Mononuclear cell (primary cell): ENCODE data around the gene PARS2. TPM values are rescaled to one million over a fixed set of nuclear protein-coding genes. Genes with fewer than 3 reads are reported as not detected.

Experiments
- H3K27me3 ChIP-seq: 2 replicates; pipeline ENCODE4 v1.6.0; 2011; ENCODE audit warnings: low read length, control low read depth; ENCODE audit not compliant: insufficient read depth
- H3K4me1 ChIP-seq: 2 replicates; pipeline ENCODE4 v1.5.1; 2011; ENCODE audit warnings: mild to moderate bottlenecking, low read length, control low read depth; ENCODE audit not compliant: insufficient read depth
- H3K4me3 ChIP-seq: 2 replicates; pipeline ENCODE4 v1.5.1; 2011; ENCODE audit warnings: mild to moderate bottlenecking, low read length, moderate library complexity
- H3K9me3 ChIP-seq: 2 replicates; pipeline ENCODE4 v1.5.1; 2011; ENCODE audit warnings: low read depth, mild to moderate bottlenecking, control low read depth, low read length
- total RNA-seq: library from RNA; depleted of rRNA; stranded (reverse); fragments of >200 nt; gene quantifications from one replicate; pipeline ENCODE4 v1.2.3, GENCODE V29; 2012

The PARS2 gene
- total RNA-seq, 1 donor, result 0.10 TPM

GRCh38 chr1:54741531-54741930 is 22.8 kb downstream of the PARS2 start:
- Histone ChIP-seq H3K9me3 (no peaks in the 10 kb centered on the region), H3K4me1 (no peaks in the 10 kb centered on the region), H3K4me3 (no peak overlapping the region), H3K27me3 (no peaks in the 10 kb centered on the region)

GRCh38 chr1:54738244-54738643 is 26.1 kb downstream of the PARS2 start:
- Histone ChIP-seq H3K4me1 (no peaks in the 10 kb centered on the region), H3K4me3 (no peak overlapping the region), H3K9me3 (no peaks in the 10 kb centered on the region), H3K27me3 (no peaks in the 10 kb centered on the region)

- Histone ChIP-seq H3K4me3 (no peak overlapping the region), H3K4me1 (no peaks in the 10 kb centered on the region), H3K27me3 (no peaks in the 10 kb centered on the region), H3K9me3 (no peaks in the 10 kb centered on the region)
Measured at GRCh38 chr1:54736685-54737084, 27.6 kb downstream of the PARS2 start.

DNA sequence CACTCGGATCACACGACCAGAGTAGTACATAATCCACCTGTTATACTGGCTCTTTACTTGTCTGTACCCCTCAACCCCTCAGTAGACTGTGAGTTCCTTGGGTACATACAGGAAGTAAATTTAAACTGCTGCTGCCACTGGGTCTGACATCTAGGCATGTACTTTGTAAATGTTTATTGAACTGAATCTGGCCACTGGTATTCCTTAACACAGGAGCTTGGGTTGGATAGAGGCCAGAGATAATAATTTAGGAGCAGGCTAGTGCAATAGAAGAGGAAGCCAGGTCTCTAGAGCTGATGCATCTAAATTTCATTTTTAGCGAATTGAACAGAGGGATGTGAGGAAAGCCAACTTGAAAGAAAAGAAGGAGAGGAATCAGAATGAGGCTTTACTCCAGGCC is 36.3 kb downstream of the PARS2 start:
- no peaks in the 10 kb centered on the region for H3K27me3 ChIP-seq
- H3K4me3 ChIP-seq, result no peak overlapping the region
- no peaks in the 10 kb centered on the region for H3K4me1 ChIP-seq
- peaks cover 8% of the 10 kb centered on the region for H3K9me3 ChIP-seq

DNA sequence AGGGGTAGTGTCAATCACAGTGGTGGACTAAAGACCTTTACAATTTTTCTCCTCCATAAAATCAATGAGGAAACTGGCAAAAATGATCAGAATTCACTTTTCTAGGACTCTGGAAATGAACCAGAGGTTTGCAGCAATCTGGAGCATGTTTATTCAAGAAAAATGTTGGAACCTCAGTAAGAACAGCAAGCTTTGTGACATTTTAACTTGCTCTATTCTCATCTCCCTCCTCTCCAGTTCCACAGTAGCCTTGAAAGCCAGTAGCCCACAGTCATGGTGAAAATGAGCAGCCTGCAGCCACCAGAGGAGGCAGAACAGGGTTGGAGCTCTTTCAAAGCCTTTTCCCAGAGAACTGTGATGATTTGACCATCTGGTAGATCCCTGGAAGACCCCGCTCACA is 39.6 kb downstream of the PARS2 start:
- H3K4me3 ChIP-seq, result no peak overlapping the region
- peaks cover 8% of the 10 kb centered on the region for H3K9me3 ChIP-seq
- H3K4me1 ChIP-seq, result no peaks in the 10 kb centered on the region
- H3K27me3 ChIP-seq, result no peaks in the 10 kb centered on the region

DNA sequence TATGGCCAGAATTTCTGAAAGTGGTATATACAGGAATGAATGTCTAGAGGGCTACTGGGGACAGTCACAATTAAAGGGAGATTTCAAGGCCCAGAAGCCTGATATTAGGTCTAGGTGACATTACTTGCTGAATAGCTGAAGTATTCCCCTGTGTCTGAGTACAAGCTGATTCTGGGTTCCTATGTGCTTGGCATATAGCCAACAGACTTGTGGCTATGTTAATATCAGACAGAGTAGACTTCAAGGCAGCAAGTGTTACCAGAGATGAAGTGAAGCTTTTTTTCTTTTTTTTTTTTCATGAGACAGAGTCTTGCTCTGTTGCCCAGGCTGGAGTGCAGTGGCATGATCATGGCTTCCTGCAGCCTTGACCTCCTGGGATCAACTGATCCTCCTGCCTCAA is 40.3 kb downstream of the PARS2 start:
- no peaks in the 10 kb centered on the region for H3K4me1 ChIP-seq
- peaks cover 8% of the 10 kb centered on the region for H3K9me3 ChIP-seq
- no peak overlapping the region for H3K4me3 ChIP-seq
- H3K27me3 ChIP-seq, result no peaks in the 10 kb centered on the region

GRCh38 chr1:54721719-54722118 is 42.6 kb downstream of the PARS2 start:
- Histone ChIP-seq H3K4me3 (no peak overlapping the region), H3K9me3 (peaks cover 8% of the 10 kb centered on the region), H3K27me3 (no peaks in the 10 kb centered on the region), H3K4me1 (peaks cover 3% of the 10 kb centered on the region)

- no peaks in the 10 kb centered on the region for H3K9me3 ChIP-seq
- peaks cover 16% of the 10 kb centered on the region for H3K4me1 ChIP-seq
- H3K4me3 ChIP-seq, result peak overlapping the region; percentile 96
- no peaks in the 10 kb centered on the region for H3K27me3 ChIP-seq
Measured at GRCh38 chr1:54716299-54717047, 47.9 kb downstream of the PARS2 start.

DNA sequence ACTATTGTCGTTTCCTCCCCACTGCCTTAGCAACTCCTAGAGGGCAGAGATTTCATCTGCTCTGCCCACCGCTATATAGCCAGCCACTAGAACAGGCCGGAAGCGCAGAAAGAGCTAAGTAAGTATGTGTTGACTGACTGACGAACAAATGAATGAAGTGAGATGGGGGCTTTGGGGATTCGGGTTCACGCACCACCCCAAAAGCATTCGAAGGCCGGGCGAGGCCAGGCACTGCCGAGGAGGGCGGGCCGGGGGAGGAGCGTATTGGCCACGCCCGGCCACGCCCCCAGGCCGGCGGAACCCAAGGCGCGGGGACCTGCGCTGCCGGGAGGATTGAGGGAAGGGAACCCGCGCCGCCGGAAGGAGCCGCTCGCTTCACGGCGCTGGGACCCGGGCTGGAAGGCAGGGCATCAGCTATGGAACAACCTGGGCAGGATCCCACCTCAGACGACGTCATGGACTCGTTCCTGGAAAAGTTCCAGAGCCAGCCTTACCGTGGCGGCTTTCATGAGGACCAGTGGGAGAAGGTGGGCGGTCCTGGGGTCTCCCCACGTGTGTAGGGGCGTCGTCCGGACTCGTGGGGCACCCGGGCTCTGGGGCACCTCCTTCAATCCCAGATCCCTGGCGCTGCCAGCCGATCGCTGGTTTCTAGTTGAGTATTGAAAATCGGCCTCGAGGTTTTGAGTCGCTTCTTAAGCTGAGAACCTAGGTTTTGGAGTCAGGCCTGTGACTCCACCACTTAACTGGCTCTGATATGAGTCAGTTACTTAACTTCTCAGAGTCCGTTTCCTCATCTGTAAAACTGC is 48.6 kb downstream of the PARS2 start, which contains the start of gene TTC4:
Gene TTC4, plus strand, starts transcription at position 369 of the 806 bp plus-strand sequence. Its CDS starts 48 bp downstream, at position 417.
- peaks cover 16% of the 10 kb centered on the region for H3K4me1 ChIP-seq
- H3K9me3 ChIP-seq, result no peaks in the 10 kb centered on the region
- no peaks in the 10 kb centered on the region for H3K27me3 ChIP-seq
- H3K4me3 ChIP-seq, result peak within 1 kb of the TSS; percentile 96

DNA sequence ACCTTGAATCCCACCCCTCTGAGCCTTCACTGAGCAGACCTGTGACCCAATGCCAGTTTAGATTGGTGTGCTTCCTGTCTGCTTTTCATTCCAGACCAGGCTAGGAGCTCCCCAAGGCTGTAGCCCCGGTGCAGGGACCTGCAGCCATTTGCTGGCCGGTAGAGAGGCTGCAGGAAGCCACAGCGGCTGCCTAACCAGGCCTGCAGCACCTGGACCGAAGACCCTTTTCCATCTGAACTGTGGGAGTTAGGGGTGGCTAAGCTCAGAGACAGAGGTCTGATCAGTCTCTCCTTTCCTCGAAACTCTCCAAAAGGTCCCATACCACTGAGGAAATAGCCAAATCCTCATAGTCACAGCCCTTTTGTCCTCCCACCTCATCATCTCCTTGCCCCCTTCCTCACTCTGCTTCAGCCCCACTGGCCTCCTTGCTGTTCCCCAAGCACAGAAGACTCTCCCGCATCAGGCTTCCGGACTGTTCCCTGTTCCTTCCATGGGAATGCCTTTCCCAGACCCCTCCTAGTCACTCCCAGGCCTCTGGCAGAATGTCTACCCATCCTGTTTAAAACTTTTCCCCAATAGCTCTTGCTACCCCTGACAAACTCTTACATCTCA is 49.3 kb downstream of the PARS2 start:
- peak overlapping the region; percentile 96 for H3K4me3 ChIP-seq
- H3K27me3 ChIP-seq, result no peaks in the 10 kb centered on the region

GRCh38 chr1:54711536-54711935 is 52.8 kb downstream of the PARS2 start:
- Histone ChIP-seq H3K4me3 (no peak overlapping the region), H3K27me3 (no peaks in the 10 kb centered on the region), H3K9me3 (no peaks in the 10 kb centered on the region), H3K4me1 (peaks cover 11% of the 10 kb centered on the region)

More for the DNA sequence above, 49.3 kb downstream of the PARS2 start:
- Histone ChIP-seq H3K9me3 (no peaks in the 10 kb centered on the region), H3K4me1 (peaks cover 16% of the 10 kb centered on the region)

- Histone ChIP-seq H3K4me3 (no peak overlapping the region), H3K27me3 (no peaks in the 10 kb centered on the region), H3K9me3 (no peaks in the 10 kb centered on the region), H3K4me1 (peaks cover 5% of the 10 kb centered on the region)
Measured at GRCh38 chr1:54710841-54711240, 53.5 kb downstream of the PARS2 start.

GRCh38 chr1:54710434-54710833 is 53.9 kb downstream of the PARS2 start:
- no peaks in the 10 kb centered on the region for H3K27me3 ChIP-seq
- H3K4me1 ChIP-seq, result peaks cover 5% of the 10 kb centered on the region
- no peaks in the 10 kb centered on the region for H3K9me3 ChIP-seq
- H3K4me3 ChIP-seq, result no peak overlapping the region

GRCh38 chr1:54709547-54710292 is 54.6 kb downstream of the PARS2 start:
- Histone ChIP-seq H3K4me3 (no peak overlapping the region), H3K9me3 (no peaks in the 10 kb centered on the region), H3K27me3 (no peaks in the 10 kb centered on the region), H3K4me1 (no peaks in the 10 kb centered on the region)

- Histone ChIP-seq H3K4me3 (no peak overlapping the region), H3K27me3 (no peaks in the 10 kb centered on the region), H3K4me1 (no peaks in the 10 kb centered on the region), H3K9me3 (no peaks in the 10 kb centered on the region)
Measured at GRCh38 chr1:54708385-54708784, 55.9 kb downstream of the PARS2 start.
